Neural cell (in vitro differentiated cells): Measurements from ENCODE around the gene ATAD2B.

Experiments
- CTCF ChIP-seq: fragments of 450-650 bp; IDR thresholded peaks from 2 replicates; pipeline ENCODE4 v1.5.1; 2014; ENCODE audit warnings: antibody characterized with exemption, mild to moderate bottlenecking, moderate library complexity; ENCODE audit not compliant: poor library complexity, severe bottlenecking
- EP300 ChIP-seq: fragments of 450-650 bp; conservative IDR thresholded peaks from 2 replicates; pipeline ENCODE4 v1.6.1; 2014; ENCODE audit warnings: antibody characterized with exemption, mild to moderate bottlenecking, moderate library complexity; ENCODE audit not compliant: poor library complexity, severe bottlenecking
- EZH2 ChIP-seq: fragments of 200-600, 300-800 bp; shearing (Covaris generic), sonication (generic); IDR thresholded peaks from 2 replicates; pipeline ENCODE4 v1.6.1; 2014; ENCODE audit warnings: antibody characterized with exemption, low read length, borderline replicate concordance, mild to moderate bottlenecking; ENCODE audit not compliant: insufficient read depth, poor library complexity, severe bottlenecking
- MXI1 ChIP-seq: fragments of 450-650 bp; conservative IDR thresholded peaks from 2 replicates; pipeline ENCODE4 v1.6.1; 2014; ENCODE audit warnings: antibody characterized with exemption, mild to moderate bottlenecking; ENCODE audit not compliant: poor library complexity, severe bottlenecking
- POLR2AphosphoS5 ChIP-seq: IDR thresholded peaks from 2 replicates; pipeline ENCODE4 v1.6.1; 2012
- RAD21 ChIP-seq: fragments of 450-650 bp; conservative IDR thresholded peaks from 2 replicates; pipeline ENCODE4 v1.6.1; 2014; ENCODE audit warnings: antibody characterized with exemption, mild to moderate bottlenecking, moderate library complexity
- SMC3 ChIP-seq: fragments of 450-650 bp; conservative IDR thresholded peaks from 2 replicates; pipeline ENCODE4 v1.6.1; 2014; ENCODE audit warnings: antibody characterized with exemption, mild to moderate bottlenecking, moderate library complexity; ENCODE audit not compliant: poor library complexity
- TF ChIP-seq, protein P1 (sequence below): IDR thresholded peaks from 2 replicates; pipeline ENCODE4 v1.6.1; 2012; ENCODE audit warnings: borderline replicate concordance

GRCh38 chr2:23813438-23813837 is 113.5 kb downstream of the ATAD2B start:
- TF ChIP-seq EP300 (no peak), POLR2AphosphoS5 (no peak), EZH2 (no peak), CTCF (no peak), MXI1 (no peak), RAD21 (no peak), SMC3 (no peak)
- TF ChIP-seq, protein P1, sequence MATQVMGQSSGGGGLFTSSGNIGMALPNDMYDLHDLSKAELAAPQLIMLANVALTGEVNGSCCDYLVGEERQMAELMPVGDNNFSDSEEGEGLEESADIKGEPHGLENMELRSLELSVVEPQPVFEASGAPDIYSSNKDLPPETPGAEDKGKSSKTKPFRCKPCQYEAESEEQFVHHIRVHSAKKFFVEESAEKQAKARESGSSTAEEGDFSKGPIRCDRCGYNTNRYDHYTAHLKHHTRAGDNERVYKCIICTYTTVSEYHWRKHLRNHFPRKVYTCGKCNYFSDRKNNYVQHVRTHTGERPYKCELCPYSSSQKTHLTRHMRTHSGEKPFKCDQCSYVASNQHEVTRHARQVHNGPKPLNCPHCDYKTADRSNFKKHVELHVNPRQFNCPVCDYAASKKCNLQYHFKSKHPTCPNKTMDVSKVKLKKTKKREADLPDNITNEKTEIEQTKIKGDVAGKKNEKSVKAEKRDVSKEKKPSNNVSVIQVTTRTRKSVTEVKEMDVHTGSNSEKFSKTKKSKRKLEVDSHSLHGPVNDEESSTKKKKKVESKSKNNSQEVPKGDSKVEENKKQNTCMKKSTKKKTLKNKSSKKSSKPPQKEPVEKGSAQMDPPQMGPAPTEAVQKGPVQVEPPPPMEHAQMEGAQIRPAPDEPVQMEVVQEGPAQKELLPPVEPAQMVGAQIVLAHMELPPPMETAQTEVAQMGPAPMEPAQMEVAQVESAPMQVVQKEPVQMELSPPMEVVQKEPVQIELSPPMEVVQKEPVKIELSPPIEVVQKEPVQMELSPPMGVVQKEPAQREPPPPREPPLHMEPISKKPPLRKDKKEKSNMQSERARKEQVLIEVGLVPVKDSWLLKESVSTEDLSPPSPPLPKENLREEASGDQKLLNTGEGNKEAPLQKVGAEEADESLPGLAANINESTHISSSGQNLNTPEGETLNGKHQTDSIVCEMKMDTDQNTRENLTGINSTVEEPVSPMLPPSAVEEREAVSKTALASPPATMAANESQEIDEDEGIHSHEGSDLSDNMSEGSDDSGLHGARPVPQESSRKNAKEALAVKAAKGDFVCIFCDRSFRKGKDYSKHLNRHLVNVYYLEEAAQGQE: no peak
